GM18526 (cell line): ENCODE results near the gene IFNA5.

ENCODE experiments used
- POLR2A ChIP-seq: IDR thresholded peaks from 3 replicates; pipeline ENCODE4 v1.6.1; 2011; ENCODE audit not compliant: insufficient read length; ENCODE audit errors: extremely low read depth

IFNA5 gene

DNA sequence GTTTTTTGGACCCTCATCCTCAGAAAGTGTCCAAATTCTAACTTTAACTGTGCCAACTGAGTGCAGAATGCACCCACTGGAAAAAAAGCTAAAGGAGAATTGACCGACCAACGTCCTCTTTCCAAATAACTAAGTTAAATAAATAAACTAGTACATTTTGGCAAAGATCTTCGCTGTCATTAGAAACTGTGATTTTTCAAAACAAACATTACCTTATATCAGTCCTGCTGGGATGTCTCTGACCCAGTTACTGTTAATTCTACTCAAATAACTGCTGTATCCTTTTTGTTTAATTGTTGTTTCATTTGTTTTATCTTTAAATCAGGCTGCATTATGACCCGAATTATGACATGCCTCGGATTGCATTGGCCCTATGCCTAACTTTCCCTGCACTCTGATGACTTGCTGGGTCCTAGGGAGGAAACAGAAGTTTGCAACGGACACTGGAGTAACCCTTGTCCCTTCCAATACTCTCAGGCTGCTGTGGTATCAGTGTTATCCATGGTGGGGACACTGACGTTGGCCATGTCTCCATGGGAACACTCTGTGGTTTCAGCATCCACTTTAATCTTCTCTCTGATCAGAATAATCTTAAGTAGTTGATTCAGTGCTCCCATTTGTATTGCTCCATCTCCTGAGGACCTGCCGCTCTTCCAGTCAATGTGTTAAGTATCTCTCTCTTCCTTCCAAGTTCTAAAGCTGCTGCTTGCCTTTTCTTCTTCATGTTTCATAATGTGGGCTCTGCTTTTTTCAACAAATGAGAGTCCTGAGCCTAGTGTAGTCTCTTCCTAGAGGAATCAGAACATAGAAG is 11.1 kb upstream of the IFNA5 start:
- TF ChIP-seq POLR2A = no peak

DNA sequence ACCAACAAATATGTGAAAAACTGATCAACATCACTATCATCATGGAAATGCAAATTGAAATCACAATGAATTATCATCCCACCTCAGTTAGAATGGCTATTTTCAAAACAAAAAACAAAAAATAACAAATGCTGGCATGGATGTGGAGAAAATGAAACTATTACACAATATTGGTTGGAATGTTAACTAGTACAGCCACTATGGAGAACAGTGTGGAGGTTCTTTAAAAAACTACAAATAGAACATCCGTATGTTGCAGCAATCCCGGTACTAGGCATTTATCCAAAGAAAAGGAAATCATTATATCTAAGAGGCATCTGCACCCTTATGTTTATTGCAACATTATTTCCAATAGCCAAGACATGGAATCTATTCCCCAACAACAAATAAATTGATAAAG is 9.0 kb upstream of the IFNA5 start:
- TF ChIP-seq POLR2A = no peak

DNA sequence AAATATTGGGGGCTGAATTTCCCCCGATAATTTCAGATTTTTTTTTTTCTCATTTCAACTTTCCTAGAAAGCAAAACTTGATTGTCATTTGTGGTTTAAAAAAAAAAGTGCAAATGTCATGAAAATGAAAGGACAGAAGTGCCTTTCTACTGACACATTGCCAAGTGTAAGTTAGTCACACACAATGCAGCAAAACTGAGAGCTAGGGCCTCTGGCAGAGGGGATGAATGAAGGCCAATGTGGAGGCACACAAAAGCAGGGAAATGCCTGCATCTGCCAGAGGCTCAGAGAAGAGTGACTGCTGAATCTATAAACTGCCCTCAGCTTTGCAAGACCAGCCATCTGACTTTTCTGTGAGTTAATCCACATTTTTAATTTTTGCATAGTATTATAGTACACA is 6.8 kb upstream of the IFNA5 start:
- TF ChIP-seq POLR2A = no peak

DNA sequence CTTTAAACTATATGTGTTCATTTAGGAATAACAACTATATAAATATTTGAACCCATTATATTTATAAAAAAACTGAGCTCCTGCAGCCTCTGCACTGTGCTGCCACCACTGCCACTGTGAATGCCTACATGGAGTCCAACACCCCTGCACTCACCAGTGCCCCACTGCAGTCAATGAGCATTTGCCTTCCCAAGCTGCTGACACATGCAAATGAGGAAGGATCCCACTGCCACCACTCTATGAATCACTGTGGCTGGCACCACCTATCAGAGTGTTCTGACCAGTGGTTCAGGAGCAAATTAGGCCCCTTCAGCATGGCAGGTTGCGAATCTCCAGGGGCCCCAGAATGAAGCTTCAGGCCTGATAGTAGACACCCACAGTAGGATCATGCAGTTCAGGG is 9.1 kb downstream of the IFNA5 start:
- no peak for TF ChIP-seq POLR2A

DNA sequence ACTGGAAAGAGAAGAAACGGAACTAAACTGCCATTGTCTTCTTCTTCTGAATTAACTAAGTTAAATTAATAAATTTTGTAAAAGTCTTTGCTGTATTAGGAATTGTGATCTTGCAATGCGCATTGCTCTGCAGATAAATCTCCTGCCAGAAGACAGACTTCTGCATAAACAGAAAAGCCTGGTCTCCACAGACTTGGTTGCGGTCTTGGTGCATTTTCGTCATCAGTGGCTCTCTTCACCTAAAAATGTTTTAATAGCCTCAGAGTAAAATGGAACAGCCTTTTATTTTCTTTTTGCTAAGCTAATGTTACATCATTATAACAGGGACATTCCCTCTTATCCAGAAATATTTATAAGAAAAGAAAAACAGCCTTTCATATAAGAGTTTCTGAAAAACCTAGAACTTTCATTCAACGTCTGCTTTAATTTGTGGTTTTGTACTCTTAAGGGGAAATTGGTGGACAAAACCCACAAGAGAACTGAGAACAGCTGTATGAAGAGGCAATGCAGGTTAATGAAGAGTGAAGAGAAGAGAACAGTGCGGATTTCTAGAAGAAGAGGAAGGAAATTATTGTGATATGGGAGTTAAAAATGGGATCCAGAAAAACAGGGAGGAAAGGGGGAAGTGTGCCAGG is 10.1 kb downstream of the IFNA5 start:
- TF ChIP-seq POLR2A = no peak

DNA sequence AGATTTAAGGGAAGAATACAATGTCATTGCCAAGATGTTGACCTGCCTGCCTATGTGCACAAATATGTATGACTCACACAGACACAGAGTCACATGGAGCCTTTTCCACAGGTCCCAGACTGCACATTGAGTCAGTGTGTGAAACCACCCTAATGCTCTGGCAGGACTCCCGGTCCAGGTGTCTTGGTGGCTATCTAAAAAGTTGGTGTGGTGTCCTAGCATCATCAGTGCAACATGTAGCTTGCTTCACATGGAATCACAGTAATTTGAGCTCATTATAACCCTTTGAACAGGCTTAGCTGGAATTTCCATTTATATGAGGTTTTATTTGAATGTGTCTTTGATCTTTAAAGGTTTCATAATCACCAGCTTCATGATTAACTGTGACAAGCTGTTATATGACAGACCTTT is 10.7 kb downstream of the IFNA5 start:
- TF ChIP-seq POLR2A = no peak

DNA sequence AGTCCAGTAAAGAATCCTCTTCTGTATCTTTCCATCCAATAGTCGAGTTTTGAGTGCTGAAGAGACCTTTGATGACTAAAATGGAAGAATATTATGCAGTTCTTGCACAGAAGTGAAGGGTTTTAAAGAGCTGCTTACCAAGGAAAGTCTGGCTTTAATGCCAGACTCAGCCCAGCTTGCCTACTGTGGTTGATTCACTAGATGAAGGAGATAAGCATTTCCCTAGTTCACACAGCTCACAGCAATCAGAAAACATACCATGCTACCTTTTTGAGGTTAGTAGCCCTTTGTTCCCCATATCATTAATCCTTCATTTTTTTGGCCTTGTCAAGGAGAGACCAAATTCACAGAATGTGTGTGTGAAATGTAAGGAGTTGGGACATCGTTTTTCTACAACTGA is 15.3 kb downstream of the IFNA5 start:
- no peak for TF ChIP-seq POLR2A

DNA sequence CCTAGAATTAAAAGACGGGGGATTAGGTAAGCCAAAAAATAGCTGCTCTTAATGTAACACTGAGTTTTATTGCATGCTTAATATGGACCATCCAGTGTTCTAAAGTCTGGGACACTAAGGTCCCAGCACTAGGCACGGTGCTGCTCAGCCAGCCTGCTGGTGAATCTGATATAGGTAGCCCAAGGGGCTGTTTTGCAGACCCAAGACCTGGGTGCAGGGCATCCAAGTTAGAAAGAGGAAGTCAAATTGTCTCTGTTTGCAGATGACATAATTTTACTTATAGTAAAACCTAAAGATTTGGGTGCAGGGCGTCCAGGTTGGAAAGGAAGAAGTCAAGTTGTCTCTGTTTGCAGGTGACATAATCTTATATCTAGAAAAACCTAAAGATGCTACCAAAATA is 17.8 kb downstream of the IFNA5 start:
- no peak for TF ChIP-seq POLR2A

DNA sequence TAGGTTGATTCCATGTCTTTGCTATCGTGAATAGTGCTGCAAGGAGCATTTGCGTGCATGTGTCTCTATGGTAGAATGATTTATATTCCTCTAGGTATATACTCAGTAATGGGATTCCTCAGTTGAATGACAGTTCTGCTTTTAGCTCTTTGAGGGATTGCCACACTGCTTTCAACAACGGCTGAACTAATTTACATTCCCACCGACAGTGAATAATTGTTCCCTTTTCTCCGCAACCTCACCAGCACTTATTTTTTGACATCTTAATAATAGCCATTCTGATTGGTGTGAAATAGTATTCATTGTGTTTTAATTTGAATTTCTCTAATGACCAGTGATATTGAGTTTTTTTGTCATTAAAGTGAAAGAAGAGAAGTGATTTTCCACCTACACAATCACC is 18.5 kb downstream of the IFNA5 start:
- no peak for TF ChIP-seq POLR2A

DNA sequence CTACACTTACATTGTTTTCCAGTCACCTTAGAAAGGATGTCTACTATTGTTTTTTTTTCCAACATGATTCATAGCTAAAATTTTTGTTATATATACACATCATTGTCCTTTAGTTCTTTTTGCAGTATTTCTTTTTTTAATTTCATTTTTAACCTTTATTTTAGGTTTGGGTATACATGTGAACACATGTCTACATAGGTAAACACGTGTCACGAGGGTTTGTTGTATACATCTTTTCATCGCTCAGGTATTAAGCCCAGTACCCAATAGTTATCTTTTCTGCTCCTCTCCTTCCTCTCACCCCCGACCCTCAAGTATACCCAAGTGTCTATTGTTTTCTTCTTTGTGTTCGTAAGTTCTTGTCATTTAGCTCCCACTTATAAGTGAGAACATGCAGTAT is 19.0 kb downstream of the IFNA5 start:
- no peak for TF ChIP-seq POLR2A

DNA sequence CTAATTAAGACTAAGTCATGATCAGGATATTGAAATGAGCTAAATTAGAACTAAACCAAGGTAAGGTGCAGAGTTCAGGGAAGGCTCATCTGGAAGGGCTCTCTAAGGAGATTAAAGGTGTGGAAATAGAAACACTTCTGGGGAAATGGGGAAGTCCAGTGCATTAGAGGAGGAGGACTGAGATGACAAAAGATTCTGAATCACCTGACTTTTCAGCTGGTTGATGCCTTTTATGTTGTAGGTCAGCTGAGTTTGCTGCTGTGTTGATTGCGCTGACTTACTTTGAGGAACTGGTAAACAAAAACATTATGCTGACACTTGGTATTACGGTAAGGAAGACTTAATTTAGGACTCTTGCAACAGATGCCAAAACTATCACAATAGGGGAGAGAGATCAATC is 23.8 kb downstream of the IFNA5 start:
- no peak for TF ChIP-seq POLR2A

DNA sequence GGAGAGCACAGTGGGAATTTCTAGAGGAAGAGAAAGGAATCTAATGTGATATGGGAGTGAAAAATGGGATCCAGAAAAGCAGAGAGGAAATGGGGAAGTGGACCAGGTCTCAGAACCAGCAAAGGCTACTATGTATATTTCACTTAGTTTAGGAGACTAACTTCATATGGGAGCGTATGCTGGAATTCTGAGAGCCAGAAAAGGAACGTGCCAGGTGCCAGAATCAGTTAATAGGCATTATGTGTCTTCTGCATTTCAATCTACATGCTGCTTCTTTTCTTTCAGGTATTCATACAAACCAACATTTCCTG is 36.8 kb downstream of the IFNA5 start:
- TF ChIP-seq POLR2A = no peak

DNA sequence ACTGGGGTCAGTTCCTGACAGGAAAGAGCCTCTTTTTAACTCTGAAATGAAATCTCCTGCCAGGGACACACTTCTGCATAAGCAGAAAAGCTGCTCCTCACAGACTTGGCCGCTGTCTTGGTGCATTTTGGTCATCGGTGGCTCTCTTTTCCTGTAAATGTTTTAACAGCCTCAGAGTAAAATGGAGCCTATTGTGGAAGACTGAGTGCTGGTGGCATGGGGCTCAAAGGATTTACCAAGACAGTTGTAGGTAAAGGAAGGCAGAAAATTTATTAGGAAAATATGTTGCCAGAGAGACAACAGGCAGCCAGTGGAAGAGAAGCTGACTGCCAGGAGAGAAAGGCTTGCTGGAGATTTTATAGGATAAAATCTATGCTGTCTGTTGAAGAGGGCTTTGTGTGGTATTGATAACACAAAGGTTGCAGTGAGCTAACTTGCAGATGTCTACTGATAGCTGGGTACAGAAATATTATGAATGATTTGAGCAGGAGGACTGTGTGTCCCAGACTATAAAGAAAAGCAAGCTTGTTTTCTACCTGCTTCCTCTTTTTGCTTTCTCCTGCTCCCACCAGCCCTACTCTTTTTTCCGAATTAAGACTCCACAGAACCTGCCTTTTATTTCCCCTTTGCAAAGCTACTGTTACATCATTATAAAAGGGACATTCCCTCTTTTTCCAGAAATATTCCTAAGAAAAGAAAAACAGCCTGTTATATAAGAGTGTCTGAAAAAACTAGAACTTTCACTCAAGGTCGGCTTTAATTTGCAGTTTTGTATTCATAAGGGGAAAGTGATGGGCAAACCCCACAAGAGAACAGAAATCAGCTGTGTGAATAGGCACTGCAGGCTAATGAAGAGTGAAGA is 37.4 kb downstream of the IFNA5 start:
- no peak for TF ChIP-seq POLR2A

DNA sequence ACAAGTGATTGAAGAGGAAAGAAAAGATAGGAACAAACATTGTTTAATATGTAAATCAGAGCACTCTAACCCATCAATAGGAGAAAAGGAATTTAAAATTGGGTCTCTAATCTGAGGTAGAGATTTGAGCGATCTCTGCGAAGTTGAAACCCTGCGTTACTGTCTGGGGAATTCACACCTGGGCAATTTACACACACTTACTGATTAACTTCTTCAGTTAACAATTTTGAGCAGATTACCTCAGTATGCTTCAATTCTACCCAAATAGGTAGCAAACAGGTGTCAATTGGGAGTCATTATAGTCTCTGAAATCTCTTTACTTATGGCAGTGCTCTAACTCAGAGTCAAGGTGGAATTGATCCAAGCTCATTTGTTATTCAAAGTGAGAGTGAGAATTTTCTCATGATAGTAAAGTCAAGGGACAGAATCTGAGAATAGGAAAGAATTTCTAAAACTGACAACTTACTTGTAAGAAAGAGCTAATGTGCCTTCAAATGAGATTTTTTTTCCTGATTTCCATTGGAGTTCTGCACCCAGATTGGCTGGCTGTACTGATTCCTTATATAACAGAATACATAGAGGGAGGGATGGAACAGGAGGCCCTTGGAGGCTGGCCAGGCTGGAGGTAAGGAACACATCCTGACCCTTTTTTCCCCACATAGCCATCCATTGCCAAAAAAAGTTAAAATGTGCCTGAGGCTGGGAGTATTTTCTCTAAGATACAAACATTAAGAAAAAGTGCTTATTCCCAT is 38.2 kb downstream of the IFNA5 start:
- no peak for TF ChIP-seq POLR2A

DNA sequence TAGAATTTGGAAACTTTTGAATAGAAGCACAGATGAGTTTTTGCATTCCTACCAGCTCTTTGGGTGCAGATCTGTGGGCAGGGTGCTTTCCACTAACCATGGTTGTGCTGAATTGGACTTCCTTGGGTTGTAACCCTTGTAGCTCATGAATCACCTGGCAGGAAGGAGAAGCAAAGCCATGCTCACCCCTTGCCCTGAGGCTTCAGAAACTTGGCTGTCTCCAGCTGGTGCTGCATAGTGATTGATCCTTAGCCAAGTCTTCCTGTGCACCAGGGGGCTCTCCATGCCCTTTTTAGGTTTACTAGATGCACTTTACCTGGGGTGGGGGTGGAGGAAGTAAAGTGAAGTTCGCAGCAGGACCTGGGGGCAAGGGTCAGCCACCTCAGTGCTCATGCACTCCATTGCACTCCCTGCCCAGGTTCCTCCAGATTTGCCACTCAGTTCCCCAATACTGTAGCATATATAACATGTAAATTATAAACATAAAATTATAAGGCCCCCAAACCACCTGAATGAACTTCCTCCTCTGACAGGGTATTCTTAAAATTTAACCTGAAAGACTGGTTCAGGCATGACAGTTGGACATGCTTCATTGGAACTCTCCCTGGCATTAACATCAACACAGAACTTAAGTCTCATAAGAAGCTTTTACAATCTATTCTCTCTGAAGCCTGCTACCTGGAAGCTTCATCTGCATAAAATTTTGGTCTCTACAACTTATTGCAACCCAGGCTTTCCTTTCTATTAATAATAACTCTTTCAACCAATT is 39.5 kb downstream of the IFNA5 start:
- no peak for TF ChIP-seq POLR2A
